ENCODE results near the gene AGBL5.
"Not testable (repeated sequence)": the region's sequence is repeated elsewhere in the genome, so short reads cannot be mapped to it uniquely, and the experiment has no call there.

Gene AGBL5

DNA sequence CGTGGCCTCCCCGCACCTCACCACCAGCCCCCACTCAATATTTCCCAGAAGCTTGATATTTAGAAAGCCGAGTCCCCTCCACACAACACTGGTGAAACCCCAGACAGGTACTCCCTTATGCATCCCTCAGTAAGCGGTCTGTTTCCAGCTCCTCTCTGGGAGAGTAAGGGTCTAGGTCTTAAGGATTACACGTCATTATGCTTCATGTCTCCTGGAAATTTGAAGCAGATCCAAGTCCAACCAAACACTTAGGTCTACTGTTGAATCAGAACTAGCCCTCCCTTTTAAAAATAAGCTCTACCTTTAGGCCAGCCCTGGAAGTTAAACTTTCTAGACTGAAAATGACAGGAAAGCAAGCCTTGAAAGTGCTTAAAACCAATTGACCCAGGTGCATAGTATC is 21.5 kb downstream of the AGBL5 start:
- H3K4me3 ChIP-seq, result no peak overlapping the region
- peak overlapping the region in 18 of 21 experiments; percentile 78 to 96 (median 92) for H3K27ac ChIP-seq

DNA sequence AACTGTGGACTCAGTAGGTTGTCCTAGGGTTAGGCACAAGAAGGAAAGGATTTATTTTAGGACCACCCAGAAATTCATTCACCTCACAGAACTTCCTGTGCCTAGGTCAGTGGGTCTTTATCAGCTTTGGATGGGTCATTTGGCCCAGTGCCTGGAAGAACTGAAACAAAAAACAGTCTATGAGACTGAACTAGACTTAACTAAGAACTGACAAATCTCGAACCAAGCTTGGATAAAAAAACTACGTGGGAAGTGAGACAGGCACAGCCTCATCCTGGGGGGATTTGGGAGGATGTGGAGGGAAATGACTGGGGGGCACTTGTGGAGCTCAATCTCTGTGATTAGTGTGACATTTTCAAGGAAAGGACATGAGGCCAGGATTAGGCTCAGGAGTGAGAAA is 22.3 kb downstream of the AGBL5 start:
- Histone ChIP-seq H3K27ac (peak overlapping the region in 6 of 21 experiments; percentile 6 to 52 (median 30)), H3K4me3 (no peak overlapping the region)

DNA sequence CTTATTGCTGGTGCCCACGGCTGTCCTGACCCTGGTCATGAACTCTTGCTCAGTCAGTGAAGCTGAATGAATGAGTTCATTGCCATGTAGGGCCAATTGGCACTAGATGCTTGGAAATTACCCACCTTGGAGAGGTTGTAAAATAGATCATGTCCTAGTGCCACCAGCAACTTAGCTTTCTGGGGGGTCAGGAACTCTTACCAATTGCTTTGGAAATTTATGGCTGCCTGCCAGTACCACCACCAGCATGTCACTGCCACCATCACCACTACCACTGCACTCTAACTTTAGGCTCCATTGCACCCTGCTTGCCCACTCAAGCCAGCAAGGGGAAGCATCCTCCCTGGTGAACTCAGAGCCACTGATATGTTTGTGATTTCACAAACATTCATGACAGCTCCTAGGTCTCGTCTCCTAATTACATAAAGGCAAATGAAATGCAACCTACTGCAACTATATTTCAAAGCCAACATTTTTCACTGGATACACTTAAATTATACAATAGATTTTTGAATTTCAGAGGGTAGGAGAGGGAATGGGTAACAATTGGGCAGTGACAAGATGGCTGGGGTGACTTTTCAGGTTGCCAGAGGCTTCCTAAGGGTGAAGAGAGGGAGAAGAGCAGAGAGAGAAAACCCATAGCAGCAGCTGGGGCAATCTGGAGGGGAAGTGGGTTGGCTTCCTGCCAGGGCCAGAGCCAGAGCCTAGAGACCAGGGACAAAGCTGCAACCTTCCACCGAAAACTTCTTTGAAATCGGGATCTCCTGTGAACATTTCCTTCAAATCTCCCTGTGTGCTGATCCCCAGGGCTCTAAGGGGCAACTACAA is 23.5 kb downstream of the AGBL5 start:
- H3K27ac ChIP-seq, result peak overlapping the region in 10 of 21 experiments; percentile 7 to 77 (median 42)
- H3K4me3 ChIP-seq, result no peak overlapping the region

DNA sequence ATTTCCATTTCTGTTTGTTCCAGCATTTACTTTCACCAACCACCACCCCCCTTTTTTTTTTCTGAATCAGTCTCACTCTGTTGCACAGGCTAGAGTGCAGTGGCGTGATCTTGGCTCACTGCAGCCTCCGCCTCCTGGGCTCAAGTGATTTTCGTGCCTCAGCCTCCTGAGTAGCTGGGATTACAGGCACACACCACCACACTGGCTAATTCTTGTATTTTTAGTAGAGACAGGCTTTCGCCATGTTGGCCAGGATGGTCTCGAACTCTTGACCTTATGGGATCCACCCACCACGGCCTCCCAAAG is 24.1 kb downstream of the AGBL5 start:
- H3K4me3 ChIP-seq, result not testable (repeated sequence)
- H3K27ac ChIP-seq, result peak overlapping the region in 7 of 21 experiments; percentile 26 to 77 (median 47)

DNA sequence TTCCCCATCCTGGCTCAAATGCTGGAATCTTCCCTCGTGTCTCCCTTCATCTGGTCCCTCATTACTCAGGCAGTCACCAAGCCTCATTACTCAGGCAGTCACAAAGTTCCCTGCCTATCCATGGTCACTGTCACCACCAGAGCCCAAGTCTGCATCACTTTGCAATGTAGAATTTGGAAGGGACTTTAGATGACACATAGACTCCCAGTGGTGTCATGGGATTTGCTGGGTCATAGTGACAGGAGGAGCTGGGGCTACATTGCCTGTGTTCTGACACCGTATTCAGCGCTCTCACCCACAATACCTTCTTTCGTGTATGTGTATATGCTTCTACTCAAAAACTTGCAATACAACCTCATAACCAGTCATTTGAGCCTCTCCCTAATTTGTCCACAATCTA is 24.9 kb downstream of the AGBL5 start:
- peak overlapping the region in 2 of 21 experiments; percentile 53 to 77 for H3K27ac ChIP-seq
- H3K4me3 ChIP-seq, result no peak overlapping the region

DNA sequence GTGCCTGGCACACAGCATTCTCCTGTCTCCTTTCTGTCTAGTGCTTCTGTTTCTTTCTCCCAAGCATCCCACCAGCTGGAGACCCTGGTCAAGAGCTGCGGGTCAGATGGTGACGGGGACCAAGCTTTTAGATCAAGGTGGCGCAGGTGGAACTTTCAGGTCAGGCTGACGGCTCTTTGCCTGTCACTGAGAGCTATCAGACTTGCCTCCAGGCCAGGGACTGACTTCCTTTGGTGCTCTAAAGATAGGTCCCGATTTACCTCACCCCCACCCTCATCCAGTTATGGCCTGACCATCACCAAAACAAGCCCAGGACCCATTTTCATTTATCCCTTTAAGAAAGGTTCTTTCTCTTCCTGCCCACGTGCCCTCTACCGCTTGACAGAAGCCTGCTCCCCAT is 25.8 kb downstream of the AGBL5 start:
- Histone ChIP-seq H3K27ac (peak overlapping the region in 5 of 21 experiments; percentile 41 to 87 (median 80)), H3K4me3 (no peak overlapping the region)

DNA sequence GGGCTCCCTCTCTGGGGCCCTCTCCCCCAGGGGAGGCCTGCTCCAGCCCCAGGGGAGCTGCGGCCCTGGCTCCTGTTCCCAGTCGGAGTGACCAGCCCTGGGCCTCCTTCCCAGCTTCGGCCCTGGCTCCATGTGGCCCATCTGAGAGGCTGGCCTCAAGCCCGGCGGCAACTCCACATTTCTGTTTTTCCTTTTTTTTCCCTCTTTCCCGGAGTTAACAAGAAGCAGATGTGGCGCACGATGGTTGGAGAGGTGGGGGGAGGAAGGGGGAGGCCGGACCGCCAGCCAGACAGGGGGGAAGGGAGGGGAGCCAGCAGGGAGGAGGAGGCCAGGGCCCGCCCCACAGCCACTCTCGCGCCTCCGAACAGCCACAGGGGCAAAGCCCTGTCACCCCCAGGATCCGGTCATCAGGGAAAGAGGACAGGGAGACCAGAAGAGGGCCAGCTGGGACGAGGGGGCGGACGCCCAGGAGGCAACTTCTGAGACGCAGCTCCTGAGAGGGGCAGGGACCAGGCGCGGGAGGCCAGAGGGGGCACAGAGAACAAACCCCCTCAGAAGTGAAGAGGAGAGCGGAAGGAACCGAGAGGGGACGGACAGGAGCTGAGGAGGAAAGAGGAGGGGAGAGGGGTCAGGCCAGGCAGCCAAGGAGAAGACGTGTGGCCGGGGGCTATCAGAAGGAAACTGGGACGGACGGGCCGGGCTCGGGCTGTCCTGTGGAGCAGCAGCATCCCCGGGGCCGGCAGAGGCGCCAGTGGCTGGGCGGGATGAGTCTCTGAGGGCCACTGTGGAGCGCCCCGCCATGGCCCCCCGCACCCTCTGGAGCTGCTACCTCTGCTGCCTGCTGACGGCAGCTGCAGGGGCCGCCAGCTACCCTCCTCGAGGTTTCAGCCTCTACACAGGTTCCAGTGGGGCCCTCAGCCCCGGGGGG is 27.1 kb downstream of the AGBL5 start, which contains the start of gene EMILIN1:
TSS of gene EMILIN1 (plus strand) at position 349 of the 928 bp plus-strand sequence. CDS start at position 800, 451 bp downstream.
- H3K4me3 ChIP-seq, result peak within 1 kb of the TSS; percentile 21 to 45 (median 35)
- H3K27ac ChIP-seq, result peak within 1 kb of the TSS in 20 of 21 experiments; percentile 31 to 87 (median 78)

DNA sequence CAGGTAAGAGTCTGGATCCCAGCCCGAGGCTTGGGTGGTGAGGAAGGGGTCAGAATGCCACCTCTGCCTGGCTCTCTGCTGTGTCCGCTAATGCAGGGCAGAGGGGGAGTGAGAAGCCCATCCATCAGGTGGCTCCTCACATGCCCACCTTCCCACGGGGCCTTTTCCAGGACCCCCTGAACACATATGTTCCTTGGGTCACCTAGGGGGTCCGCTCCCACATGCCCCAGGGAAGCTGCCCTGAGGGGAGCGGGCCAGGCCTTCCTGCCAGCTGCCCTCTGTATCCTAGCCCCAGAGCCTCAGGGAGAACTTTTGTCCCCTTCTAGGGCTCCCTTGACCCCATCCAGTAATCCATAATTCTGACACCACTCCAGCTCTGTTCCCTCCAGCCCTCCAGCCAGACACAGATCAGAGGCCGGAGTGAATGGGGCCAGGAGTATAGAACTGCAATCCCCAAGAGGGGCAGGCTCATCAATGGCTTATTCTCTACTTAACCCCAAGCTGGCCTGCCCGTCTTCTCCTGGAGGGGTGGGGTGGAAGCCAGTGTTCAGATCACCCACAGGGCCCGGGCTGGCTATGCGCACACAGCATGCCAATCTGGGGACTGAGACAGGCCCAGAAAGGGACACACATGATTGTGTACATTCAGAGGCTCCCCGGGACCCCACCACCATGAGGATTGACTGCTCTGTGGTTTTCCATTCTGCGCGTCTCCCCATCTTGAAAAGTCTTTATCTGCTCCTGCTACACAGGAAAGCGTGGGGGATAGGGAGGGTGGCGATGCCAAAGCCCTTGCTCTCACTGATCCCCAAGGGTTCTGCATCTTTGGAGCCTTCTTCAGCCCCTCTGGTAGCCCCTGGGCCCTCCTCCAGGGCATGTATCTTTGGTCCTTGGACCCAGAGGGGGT is 28.0 kb downstream of the AGBL5 start:
- peak overlapping the region in 20 of 21 experiments; percentile 31 to 87 (median 78) for H3K27ac ChIP-seq

DNA sequence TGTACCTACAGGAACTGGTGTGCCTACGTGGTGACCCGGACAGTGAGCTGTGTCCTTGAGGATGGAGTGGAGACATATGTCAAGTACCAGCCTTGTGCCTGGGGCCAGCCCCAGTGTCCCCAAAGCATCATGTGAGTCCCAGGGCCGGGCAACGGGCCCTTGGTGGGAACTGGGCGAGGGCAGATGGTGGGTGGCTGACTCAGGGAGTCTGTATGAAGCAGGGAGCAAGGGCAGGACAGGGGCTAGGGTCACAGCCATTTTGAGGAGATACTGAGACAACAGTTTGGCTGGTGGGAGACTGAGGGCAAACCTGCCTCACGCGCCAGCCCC is 28.6 kb downstream of the AGBL5 start:
- Histone ChIP-seq H3K4me3 (peak overlapping the region in 6 of 7 experiments; percentile 21 to 45 (median 36)), H3K27ac (peak overlapping the region in 16 of 21 experiments; percentile 26 to 87 (median 80))

More for the DNA sequence above, 28.0 kb downstream of the AGBL5 start:
- H3K4me3 ChIP-seq, result peak overlapping the region; percentile 21 to 45 (median 35)

DNA sequence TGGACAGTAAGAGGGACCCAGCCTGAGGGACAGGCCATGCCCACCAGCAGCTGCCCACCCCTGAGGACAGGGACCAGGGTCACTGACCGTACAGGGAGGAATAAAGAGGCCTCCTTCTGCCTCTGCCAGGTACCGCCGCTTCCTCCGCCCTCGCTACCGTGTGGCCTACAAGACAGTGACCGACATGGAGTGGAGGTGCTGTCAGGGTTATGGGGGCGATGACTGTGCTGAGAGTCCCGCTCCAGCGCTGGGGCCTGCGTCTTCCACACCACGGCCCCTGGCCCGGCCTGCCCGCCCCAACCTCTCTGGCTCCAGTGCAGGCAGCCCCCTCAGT is 29.1 kb downstream of the AGBL5 start:
- peak overlapping the region in 1 of 7 experiments; percentile 41 for H3K4me3 ChIP-seq
- H3K27ac ChIP-seq, result peak overlapping the region in 16 of 21 experiments; percentile 26 to 87 (median 76)

DNA sequence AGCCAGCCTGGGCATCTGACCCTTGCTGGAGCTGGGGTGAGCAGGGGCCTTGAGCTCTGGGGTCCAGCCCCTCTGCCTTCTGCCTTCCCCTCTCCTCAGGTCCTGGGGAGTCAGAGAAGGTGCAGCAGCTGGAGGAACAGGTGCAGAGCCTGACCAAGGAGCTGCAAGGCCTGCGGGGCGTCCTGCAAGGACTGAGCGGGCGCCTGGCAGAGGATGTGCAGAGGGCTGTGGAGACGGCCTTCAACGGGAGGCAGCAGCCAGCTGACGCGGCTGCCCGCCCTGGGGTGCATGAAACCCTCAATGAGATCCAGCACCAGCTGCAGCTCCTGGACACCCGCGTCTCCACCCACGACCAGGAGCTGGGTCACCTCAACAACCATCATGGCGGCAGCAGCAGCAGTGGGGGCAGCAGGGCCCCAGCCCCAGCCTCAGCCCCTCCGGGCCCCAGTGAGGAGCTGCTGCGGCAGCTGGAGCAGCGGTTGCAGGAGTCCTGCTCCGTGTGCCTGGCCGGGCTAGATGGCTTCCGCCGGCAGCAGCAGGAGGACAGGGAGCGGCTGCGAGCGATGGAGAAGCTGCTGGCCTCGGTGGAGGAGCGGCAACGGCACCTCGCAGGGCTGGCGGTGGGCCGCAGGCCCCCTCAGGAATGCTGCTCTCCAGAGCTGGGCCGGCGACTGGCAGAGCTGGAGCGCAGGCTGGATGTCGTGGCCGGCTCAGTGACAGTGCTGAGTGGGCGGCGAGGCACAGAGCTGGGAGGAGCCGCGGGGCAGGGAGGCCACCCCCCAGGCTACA is 30.7 kb downstream of the AGBL5 start:
- Histone ChIP-seq H3K4me3 (no peak overlapping the region), H3K27ac (peak overlapping the region in 15 of 21 experiments; percentile 1 to 87 (median 75))

DNA sequence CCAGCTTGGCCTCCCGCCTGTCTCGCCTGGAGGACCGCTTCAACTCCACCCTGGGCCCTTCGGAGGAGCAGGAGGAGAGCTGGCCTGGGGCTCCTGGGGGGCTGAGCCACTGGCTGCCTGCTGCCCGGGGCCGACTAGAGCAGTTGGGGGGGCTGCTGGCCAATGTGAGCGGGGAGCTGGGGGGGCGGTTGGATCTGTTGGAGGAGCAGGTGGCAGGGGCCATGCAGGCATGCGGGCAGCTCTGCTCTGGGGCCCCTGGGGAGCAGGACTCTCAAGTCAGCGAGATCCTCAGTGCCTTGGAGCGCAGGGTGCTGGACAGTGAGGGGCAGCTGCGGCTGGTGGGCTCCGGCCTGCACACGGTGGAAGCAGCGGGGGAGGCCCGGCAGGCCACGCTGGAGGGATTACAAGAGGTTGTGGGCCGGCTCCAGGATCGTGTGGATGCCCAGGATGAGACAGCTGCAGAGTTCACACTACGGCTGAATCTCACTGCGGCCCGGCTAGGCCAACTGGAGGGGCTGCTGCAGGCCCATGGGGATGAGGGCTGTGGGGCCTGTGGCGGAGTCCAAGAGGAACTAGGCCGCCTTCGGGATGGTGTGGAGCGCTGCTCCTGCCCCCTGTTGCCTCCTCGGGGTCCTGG is 31.4 kb downstream of the AGBL5 start:
- Histone ChIP-seq H3K4me3 (no peak overlapping the region), H3K27ac (peak overlapping the region in 3 of 21 experiments; percentile 1 to 78 (median 4))

DNA sequence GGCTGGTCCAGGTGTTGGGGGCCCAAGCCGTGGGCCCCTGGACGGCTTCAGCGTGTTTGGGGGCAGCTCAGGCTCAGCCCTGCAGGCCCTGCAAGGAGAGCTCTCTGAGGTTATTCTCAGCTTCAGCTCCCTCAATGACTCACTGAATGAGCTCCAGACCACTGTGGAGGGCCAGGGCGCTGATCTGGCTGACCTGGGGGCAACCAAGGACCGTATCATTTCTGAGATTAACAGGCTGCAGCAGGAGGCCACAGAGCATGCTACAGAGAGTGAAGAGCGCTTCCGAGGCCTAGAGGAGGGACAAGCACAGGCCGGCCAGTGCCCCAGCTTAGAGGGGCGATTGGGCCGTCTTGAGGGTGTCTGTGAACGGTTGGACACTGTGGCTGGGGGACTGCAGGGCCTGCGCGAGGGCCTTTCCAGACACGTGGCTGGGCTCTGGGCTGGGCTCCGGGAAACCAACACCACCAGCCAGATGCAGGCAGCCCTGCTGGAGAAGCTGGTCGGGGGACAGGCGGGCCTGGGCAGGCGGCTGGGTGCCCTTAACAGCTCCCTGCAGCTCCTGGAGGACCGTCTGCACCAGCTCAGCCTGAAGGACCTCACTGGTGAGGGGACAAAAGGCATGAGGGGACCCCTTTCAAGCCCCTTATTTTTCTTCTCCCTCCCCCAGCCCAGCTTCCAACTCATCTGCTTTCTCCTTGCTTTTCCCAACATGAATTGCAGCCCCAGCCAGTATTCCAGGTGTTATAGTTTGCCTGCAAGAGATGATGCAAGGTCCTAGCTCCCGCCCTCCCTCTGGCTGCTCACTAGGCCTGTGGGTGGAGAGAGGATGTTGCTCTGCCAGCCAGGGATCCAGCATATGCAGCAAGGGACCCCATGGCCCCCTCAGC is 32.2 kb downstream of the AGBL5 start:
- H3K4me3 ChIP-seq, result no peak overlapping the region
- H3K27ac ChIP-seq, result peak overlapping the region in 3 of 21 experiments; percentile 18 to 32 (median 27)

DNA sequence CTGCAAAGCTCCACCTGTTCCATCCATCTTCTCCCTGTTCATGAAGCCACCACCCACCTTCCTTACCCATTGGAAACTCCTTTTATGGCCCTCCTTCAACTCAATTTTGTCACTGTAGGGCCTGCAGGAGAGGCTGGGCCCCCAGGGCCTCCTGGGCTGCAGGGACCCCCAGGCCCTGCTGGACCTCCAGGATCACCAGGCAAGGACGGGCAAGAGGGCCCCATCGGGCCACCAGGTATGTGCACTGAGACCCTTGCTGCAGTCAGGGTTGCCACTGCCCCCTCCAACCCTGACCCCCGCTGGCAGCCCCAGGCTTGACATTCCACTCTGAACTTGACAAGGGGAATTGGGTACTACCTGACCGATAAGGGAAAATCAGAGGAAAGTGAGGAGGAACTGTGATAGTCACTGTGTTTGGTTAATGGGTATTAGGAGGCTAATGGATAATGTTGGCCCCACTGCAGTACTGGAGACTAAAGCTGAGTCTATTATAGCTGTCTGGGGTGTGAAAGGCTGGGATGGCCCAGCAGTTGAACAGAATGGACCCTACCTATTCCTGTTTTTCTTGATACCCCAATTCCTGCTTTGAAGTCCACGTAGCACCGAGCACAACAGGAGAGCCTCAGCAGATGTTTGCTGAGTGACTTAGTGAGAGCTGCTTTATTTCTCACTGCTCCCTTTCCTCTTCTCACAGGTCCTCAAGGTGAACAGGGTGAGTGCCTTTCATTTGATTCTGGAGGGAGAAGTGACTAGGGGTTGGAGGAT is 33.0 kb downstream of the AGBL5 start:
- H3K27ac ChIP-seq, result peak overlapping the region in 3 of 21 experiments; percentile 27 to 90 (median 87)

DNA sequence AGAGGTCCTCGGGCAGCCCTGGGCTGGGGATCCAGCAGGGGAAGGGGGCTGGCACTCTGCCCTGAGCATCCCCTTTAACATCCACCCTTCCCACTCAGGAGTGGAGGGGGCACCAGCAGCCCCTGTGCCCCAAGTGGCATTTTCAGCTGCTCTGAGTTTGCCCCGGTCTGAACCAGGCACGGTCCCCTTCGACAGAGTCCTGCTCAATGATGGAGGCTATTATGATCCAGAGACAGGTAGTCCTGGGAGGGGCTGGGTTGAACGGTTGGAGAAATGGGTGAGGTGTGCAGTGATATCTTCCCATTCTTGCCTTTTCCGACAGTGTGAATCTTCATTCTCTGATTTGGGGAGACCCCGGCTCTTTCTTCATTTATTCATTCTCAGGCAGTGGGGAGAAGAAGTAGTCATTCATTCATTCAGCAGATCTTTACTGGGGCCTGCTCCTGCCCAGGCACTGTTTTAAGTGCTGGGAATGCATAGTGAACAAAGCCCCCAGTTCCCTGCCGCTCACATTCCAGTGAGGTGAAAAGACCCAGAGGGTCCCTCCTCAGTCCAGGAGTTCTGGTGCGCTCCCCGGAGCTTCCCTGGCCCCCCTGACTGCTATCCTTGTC is 33.7 kb downstream of the AGBL5 start:
- H3K27ac ChIP-seq, result peak overlapping the region in 20 of 21 experiments; percentile 80 to 94 (median 87)

More for the DNA sequence above, 33.0 kb downstream of the AGBL5 start:
- no peak overlapping the region for H3K4me3 ChIP-seq

DNA sequence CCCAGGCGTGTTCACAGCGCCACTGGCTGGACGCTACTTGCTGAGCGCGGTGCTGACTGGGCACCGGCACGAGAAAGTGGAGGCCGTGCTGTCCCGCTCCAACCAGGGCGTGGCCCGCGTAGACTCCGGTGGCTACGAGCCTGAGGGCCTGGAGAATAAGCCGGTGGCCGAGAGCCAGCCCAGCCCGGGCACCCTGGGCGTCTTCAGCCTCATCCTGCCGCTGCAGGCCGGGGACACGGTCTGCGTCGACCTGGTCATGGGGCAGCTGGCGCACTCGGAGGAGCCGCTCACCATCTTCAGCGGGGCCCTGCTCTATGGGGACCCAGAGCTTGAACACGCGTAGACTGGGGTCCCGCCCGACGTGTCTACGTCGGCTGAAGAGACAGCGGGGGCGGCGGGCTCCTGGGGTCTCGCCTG is 34.2 kb downstream of the AGBL5 start:
- peak overlapping the region; percentile 51 to 83 (median 73) for H3K4me3 ChIP-seq
- peak overlapping the region; percentile 67 to 94 (median 87) for H3K27ac ChIP-seq

More for the DNA sequence above, 33.7 kb downstream of the AGBL5 start:
- H3K4me3 ChIP-seq, result peak overlapping the region; percentile 51 to 83 (median 73)

Measured in skin epidermis (tissue), 12 donors.